Natural killer cell (primary cell): ENCODE results near the gene GID8. TPM values are rescaled to one million over a fixed set of nuclear protein-coding genes. Genes with fewer than 3 reads are reported as not detected.

Experiments used
- ATAC-seq, 3 donors: fragments of 150-1000 bp in 2 of 3; fragments of 200-7000 bp in 1 of 3; cut with Tn5 transposase; 1 replicate in 1 of 3; 2 replicates in 2 of 3; pipeline ENCODE4 v1.10.0; 2021; ENCODE audit warnings: mild to moderate bottlenecking in 2 of 3, moderate library complexity in 2 of 3
- DNase-seq, 2 donors: peaks; one replicate each; pipeline versions ENCODE4 v3.0.0 to v3.0.0-alpha.2; 2013 to 2021; ENCODE audit warnings: mixed read lengths in 1 of 2
- H3K27ac ChIP-seq: one replicate; pipeline ENCODE4 v1.5.1; 2013; ENCODE audit warnings: mild to moderate bottlenecking, low read length
- H3K27me3 ChIP-seq: one replicate; pipeline ENCODE4 v1.6.1; 2013; ENCODE audit warnings: low read length; ENCODE audit not compliant: control insufficient read depth, insufficient read depth
- H3K36me3 ChIP-seq: one replicate; pipeline ENCODE4 v1.6.1; 2013; ENCODE audit warnings: low read length; ENCODE audit not compliant: control insufficient read depth, insufficient read depth
- H3K4me1 ChIP-seq: one replicate; pipeline ENCODE4 v1.6.1; 2013; ENCODE audit warnings: low read length; ENCODE audit not compliant: control insufficient read depth, insufficient read depth
- H3K4me3 ChIP-seq: one replicate; pipeline ENCODE4 v1.5.1; 2013; ENCODE audit warnings: low read length
- H3K9me3 ChIP-seq: one replicate; pipeline ENCODE4 v1.6.1; 2013; ENCODE audit warnings: low read length; ENCODE audit not compliant: control insufficient read depth, insufficient read depth
- H3K27ac Mint-ChIP-seq, 2 donors: one replicate each; pipeline ENCODE4 v1.8.0; 2022; ENCODE audit warnings: mild to moderate bottlenecking in 2 of 2, mixed read lengths in 2 of 2, moderate library complexity in 1 of 2
- H3K27me3 Mint-ChIP-seq, 2 donors: one replicate each; pipeline ENCODE4 v1.8.0; 2022; ENCODE audit warnings: low read depth in 2 of 2, mixed read lengths in 2 of 2
- H3K36me3 Mint-ChIP-seq: one replicate; pipeline ENCODE4 v1.8.0; 2022; ENCODE audit warnings: mixed read lengths
- H3K4me1 Mint-ChIP-seq, 2 donors: one replicate each; pipeline ENCODE4 v1.8.0; 2022; ENCODE audit warnings: mixed read lengths in 2 of 2
- H3K4me3 Mint-ChIP-seq: one replicate; pipeline ENCODE4 v1.8.0; 2022; ENCODE audit warnings: mild to moderate bottlenecking, moderate library complexity, mixed read lengths
- H3K9me3 Mint-ChIP-seq, 2 donors: one replicate each; pipeline ENCODE4 v1.8.0; 2022; ENCODE audit warnings: mixed read lengths in 2 of 2
- CTCF ChIP-seq: fragments of 200-600 bp; IDR thresholded peaks from one replicate; pipeline ENCODE4 v1.8.0; 2022; ENCODE audit warnings: antibody characterized with exemption
- WGBS: methylation state at CpG from one replicate; pipeline ENCODE4 v1.1.7; 2013; ENCODE audit warnings: missing lambda C conversion rate; ENCODE audit not compliant: insufficient coverage; 5-methylcytosine and 5-hydroxymethylcytosine counted together
- intact Hi-C: fragments of 100-400 bp; cut with micrococcal nuclease; formaldehyde crosslinking; loops from one replicate; pipeline ENCODE4 v1.14.2; 2022
- total RNA-seq, 4 donors: library from RNA; stranded (reverse); fragments of 120-200 nt in 1 of 4; gene quantifications; one replicate each; pipeline versions ENCODE4 v1.2.3 to v1.2.4, GENCODE V29; 2013 to 2022

Gene GID8
- total RNA-seq, 3 donors from 2014 or later (not counting 1 experiment from before 2014, with no cell fraction given): 45.1 to 60.1 (median 53.1) TPM

- Histone ChIP-seq H3K9me3 (no peaks in the 10 kb centered on the region), H3K4me3 (no peak overlapping the region), H3K27me3 (no peaks in the 10 kb centered on the region), H3K4me1 (peaks cover 20% of the 10 kb centered on the region), H3K27ac (no peak overlapping the region), H3K36me3 (peaks cover 7% of the 10 kb centered on the region)
- ATAC-seq: no peak
- no peak overlapping the region for H3K4me3 Mint-ChIP-seq
- no peaks in the 10 kb centered on the region for H3K36me3 Mint-ChIP-seq
- H3K9me3 Mint-ChIP-seq: no peaks in the 10 kb centered on the region
- H3K27me3 Mint-ChIP-seq: no peaks in the 10 kb centered on the region
- DNase-seq: no peak
- H3K27ac Mint-ChIP-seq: no peak overlapping the region
- WGBS: 92% methylated on average over 32 of the region's 32 CpGs
- TF ChIP-seq CTCF: no peak
- peaks cover 9 to 11% of the 10 kb centered on the region in 2 donors for H3K4me1 Mint-ChIP-seq
- intact Hi-C loops: no loop called here
These were observed 25.1 kb downstream of the GID8 start for GRCh38 chr20:62962891-62963613.

GRCh38 chr20:62963614-62964397, 25.9 kb downstream of the GID8 start:
- Mint-ChIP-seq H3K36me3 (no peaks in the 10 kb centered on the region), H3K9me3 (no peaks in the 10 kb centered on the region), H3K4me3 (no peak overlapping the region), H3K27ac (no peak overlapping the region), H3K27me3 (no peaks in the 10 kb centered on the region), H3K4me1 (peaks cover 9 to 11% of the 10 kb centered on the region in 2 donors)
- DNase-seq: no peak
- ATAC-seq: no peak
- TF ChIP-seq CTCF: no peak
- no peaks in the 10 kb centered on the region for H3K27me3 ChIP-seq
- no peaks in the 10 kb centered on the region for H3K9me3 ChIP-seq
- H3K27ac ChIP-seq: no peak overlapping the region
- intact Hi-C loops: no loop called here
- no peak overlapping the region for H3K4me3 ChIP-seq
- H3K36me3 ChIP-seq: peaks cover 6% of the 10 kb centered on the region
- 94% methylated on average over 32 of the region's 32 CpGs for WGBS
- H3K4me1 ChIP-seq: peaks cover 16% of the 10 kb centered on the region

GRCh38 chr20:62964700-62965099, 26.8 kb downstream of the GID8 start:
- ATAC-seq: no peak
- Histone ChIP-seq H3K36me3 (peaks cover 6% of the 10 kb centered on the region), H3K4me1 (peaks cover 7% of the 10 kb centered on the region), H3K27me3 (no peaks in the 10 kb centered on the region), H3K27ac (no peak overlapping the region), H3K4me3 (no peak overlapping the region), H3K9me3 (no peaks in the 10 kb centered on the region)
- no peak for TF ChIP-seq CTCF
- Mint-ChIP-seq H3K27ac (no peak overlapping the region), H3K4me3 (no peak overlapping the region), H3K9me3 (no peaks in the 10 kb centered on the region), H3K27me3 (no peaks in the 10 kb centered on the region), H3K36me3 (no peaks in the 10 kb centered on the region), H3K4me1 (peaks cover 4% of the 10 kb centered on the region in 2 donors)
- no peak for DNase-seq
- 69% methylated on average over 20 of the region's 20 CpGs for WGBS
- intact Hi-C loops: no loop called here
